IMR-90 (cell line): ENCODE results near the gene ZNF362. TPM values are rescaled to one million over a fixed set of nuclear protein-coding genes. Genes with fewer than 3 reads are reported as not detected.

Experiments
- ATAC-seq: fragments of 200-7000 bp; cut with Tn5 transposase; 2 replicates; pipeline ENCODE4 v1.9.1; 2020; ENCODE audit warnings: low read depth, mild to moderate bottlenecking, moderate library complexity
- BruUV-seq: library from RNA; stranded (reverse); fragments of 400-500 nt; replicated peaks from 2 replicates; lab custom pipeline; 2021; lab: Mats Ljungman, UMichigan
- CTCF ChIA-PET: fragments of 300-600 bp; formaldehyde crosslinking; extraction: SDS; loops from one replicate; lab custom pipeline; 2021; ENCODE audit warnings: antibody characterized with exemption; lab: Yijun Ruan, JAX
- POLR2A ChIA-PET: fragments of 300-600 bp; sonication (Branson Sonifier 250); formaldehyde crosslinking; loops from one replicate; lab custom pipeline; 2022; ENCODE audit warnings: antibody characterized with exemption; ENCODE audit not compliant: unreplicated experiment; lab: Charles Lee
- DNase-seq: peaks from one replicate; pipeline ENCODE4 v3.0.0; 2013
- H2AFZ ChIP-seq: replicated peaks from 2 replicates; pipeline ENCODE3; 2013; ENCODE audit warnings: low read length, mild to moderate bottlenecking; ENCODE audit not compliant: poor library complexity
- H2AK5ac ChIP-seq: 2 replicates; pipeline ENCODE4 v1.6.1; 2013; ENCODE audit warnings: low read depth, low read length, inconsistent platforms
- H2AK9ac ChIP-seq: replicated peaks from 2 replicates; pipeline ENCODE3; 2013; ENCODE audit warnings: mild to moderate bottlenecking, low read depth, low read length, moderate library complexity; ENCODE audit not compliant: poor library complexity
- H2BK120ac ChIP-seq: 2 replicates; pipeline ENCODE4 v1.6.1; 2013; ENCODE audit warnings: low read depth, low read length, inconsistent platforms
- H2BK15ac ChIP-seq: 3 replicates; pipeline ENCODE4 v1.6.1; 2013; ENCODE audit warnings: low read depth, low read length, inconsistent platforms
- H2BK20ac ChIP-seq: 2 replicates; pipeline ENCODE4 v1.6.1; 2013; ENCODE audit warnings: low read depth, mild to moderate bottlenecking, inconsistent platforms, low read length, moderate library complexity
- H2BK5ac ChIP-seq: 2 replicates; pipeline ENCODE4 v1.6.1; 2013; ENCODE audit warnings: mild to moderate bottlenecking, low read depth, low read length, inconsistent platforms; ENCODE audit not compliant: poor library complexity, severe bottlenecking
- H3K14ac ChIP-seq: replicated peaks from 2 replicates; pipeline ENCODE4 v1.6.1; 2013; ENCODE audit warnings: low read depth, low read length, inconsistent platforms
- H3K18ac ChIP-seq: 2 replicates; pipeline ENCODE4 v1.6.1; 2013; ENCODE audit warnings: low read depth, low read length, control low read depth
- H3K23ac ChIP-seq: 2 replicates; pipeline ENCODE4 v1.6.1; 2013; ENCODE audit warnings: low read depth, low read length, inconsistent platforms
- H3K27ac ChIP-seq: 2 replicates; pipeline ENCODE4 v1.5.1; 2013; ENCODE audit warnings: mild to moderate bottlenecking, control low read depth, low read length; ENCODE audit not compliant: insufficient read depth
- H3K27me3 ChIP-seq: 2 replicates; pipeline ENCODE4 v1.6.1; 2013; ENCODE audit warnings: low read length; ENCODE audit not compliant: control insufficient read depth, insufficient read depth
- H3K36me3 ChIP-seq: 2 replicates; pipeline ENCODE4 v1.6.1; 2013; ENCODE audit warnings: low read length, mixed read lengths; ENCODE audit not compliant: control insufficient read depth, insufficient read depth
- H3K4ac ChIP-seq: 2 replicates; pipeline ENCODE4 v1.6.1; 2013; ENCODE audit warnings: low read depth, low read length, inconsistent platforms
- H3K4me1 ChIP-seq: 2 replicates; pipeline ENCODE4 v1.6.1; 2013; ENCODE audit warnings: low read length, mixed read lengths; ENCODE audit not compliant: control insufficient read depth, insufficient read depth
- H3K4me2 ChIP-seq: 2 replicates; pipeline ENCODE4 v1.6.1; 2013; ENCODE audit warnings: low read depth, mild to moderate bottlenecking, control low read depth, low read length, moderate library complexity
- H3K4me3 ChIP-seq: 2 replicates; pipeline ENCODE4 v1.5.1; 2013; ENCODE audit warnings: low read depth, mild to moderate bottlenecking, control low read depth, low read length, moderate library complexity; ENCODE audit not compliant: insufficient read depth
- H3K56ac ChIP-seq: 2 replicates; pipeline ENCODE4 v1.6.1; 2013; ENCODE audit warnings: low read length, inconsistent platforms; ENCODE audit not compliant: insufficient read depth; ENCODE audit errors: extremely low read depth
- H3K79me1 ChIP-seq, 2 experiments: 2 replicates each; pipeline ENCODE4 v1.6.1; 2013; ENCODE audit warnings: low read length in 2 of 2, inconsistent platforms in 1 of 2, low read depth in 1 of 2
- H3K9ac ChIP-seq: 2 replicates; pipeline ENCODE4 v1.6.1; 2013; ENCODE audit warnings: low read depth, low read length, control low read depth
- H3K9me1 ChIP-seq: 2 replicates; pipeline ENCODE4 v1.6.1; 2013; ENCODE audit warnings: low read length, inconsistent platforms; ENCODE audit not compliant: insufficient read depth
- H3K9me3 ChIP-seq: 2 replicates; pipeline ENCODE4 v1.6.1; 2013; ENCODE audit warnings: low read length; ENCODE audit not compliant: control insufficient read depth, insufficient read depth
- H4K20me1 ChIP-seq: 2 replicates; pipeline ENCODE4 v1.6.1; 2013; ENCODE audit warnings: low read length, inconsistent platforms; ENCODE audit not compliant: insufficient read depth
- H4K5ac ChIP-seq: 2 replicates; pipeline ENCODE4 v1.6.1; 2013; ENCODE audit warnings: mild to moderate bottlenecking, low read depth, low read length, control low read depth
- H4K8ac ChIP-seq, 2 experiments: 2 replicates each; pipeline ENCODE4 v1.6.1; 2013; ENCODE audit warnings: low read depth in 2 of 2, low read length in 2 of 2, control low read depth in 1 of 2, inconsistent platforms in 1 of 2
- H4K91ac ChIP-seq: 2 replicates; pipeline ENCODE4 v1.6.1; 2013; ENCODE audit warnings: low read depth, low read length, inconsistent platforms; ENCODE audit not compliant: insufficient read depth
- BHLHE40 ChIP-seq: fragments of 150-350 bp; IDR thresholded peaks from 2 replicates; pipeline ENCODE4 v1.6.1; 2016; ENCODE audit warnings: mild to moderate bottlenecking, low read depth, low read length
- CEBPB ChIP-seq: IDR thresholded peaks from 2 replicates; pipeline ENCODE4 v1.6.1; 2012; ENCODE audit warnings: low read depth, low read length, improper control_type of control experiment
- CHD1 ChIP-seq: IDR thresholded peaks from 2 replicates; pipeline ENCODE4 v1.6.1; 2012; ENCODE audit warnings: low read depth, low read length, improper control_type of control experiment
- ELK1 ChIP-seq: fragments of 150-350 bp; IDR thresholded peaks from 2 replicates; pipeline ENCODE4 v1.6.1; 2016; ENCODE audit warnings: low read depth, mild to moderate bottlenecking, low read length, moderate library complexity, borderline replicate concordance
- FOS ChIP-seq: fragments of 150-350 bp; IDR thresholded peaks from 2 replicates; pipeline ENCODE4 v1.6.1; 2016; ENCODE audit warnings: low read depth, low read length
- MAFK ChIP-seq: IDR thresholded peaks from 2 replicates; pipeline ENCODE4 v1.6.1; 2012; ENCODE audit warnings: low read depth, low read length, improper control_type of control experiment
- MAZ ChIP-seq: IDR thresholded peaks from 2 replicates; pipeline ENCODE4 v1.6.1; 2012; ENCODE audit warnings: low read depth, mild to moderate bottlenecking, low read length, improper control_type of control experiment, moderate library complexity, borderline replicate concordance
- POLR2A ChIP-seq: IDR thresholded peaks from 2 replicates; pipeline ENCODE4 v1.6.1; 2012; ENCODE audit warnings: mild to moderate bottlenecking, low read depth, low read length
- RCOR1 ChIP-seq: IDR thresholded peaks from 2 replicates; pipeline ENCODE4 v1.6.1; 2012; ENCODE audit warnings: mild to moderate bottlenecking, low read length, improper control_type of control experiment; ENCODE audit not compliant: insufficient replicate concordance
- WGBS, 2 experiments: methylation state at CpG; one replicate each; pipeline versions ENCODE4 v1.1.5 to v1.1.7; 2013; ENCODE audit warnings: missing lambda C conversion rate in 2 of 2; ENCODE audit not compliant: insufficient read length in 1 of 2; ENCODE audit errors: extremely low coverage in 2 of 2; 5-methylcytosine and 5-hydroxymethylcytosine counted together
- dilution Hi-C: fragments of 300-500 bp; cut with HindIII; formaldehyde crosslinking; loops from one replicate; pipeline ENCODE4 v1.14.3; 2018; ENCODE audit warnings: low sequenced_read_pairs; ENCODE audit not compliant: unreplicated experiment
- in situ Hi-C: fragments of 300-500 bp; cut with MboI; formaldehyde crosslinking; loops from 3 replicates; pipeline ENCODE4 v1.14.3; 2019; ENCODE audit warnings: low sequenced_read_pairs, inconsistent platforms, mixed read lengths
- intact Hi-C: fragments of 100-400 bp; cut with micrococcal nuclease; formaldehyde crosslinking; loops from 2 replicates; pipeline ENCODE4 v1.10.0; 2022
- polyA plus RNA-seq, 3 experiments: library from polyadenylated mRNA; depleted of rRNA; stranded (reverse); fragments of >200 nt; gene quantifications; 2 replicates each; pipeline ENCODE4 v1.2.3, GENCODE V29; 2012; ENCODE audit warnings: low replicate concordance in 1 of 3
- total RNA-seq: library from RNA; depleted of rRNA; stranded (reverse); fragments of >200 nt; gene quantifications from 2 replicates; pipeline ENCODE4 v1.2.3, GENCODE V29; 2012

Gene ZNF362
- total and polyA plus RNA-seq, 2 of the 4 experiments (the other 2 are of a cell fraction), result 5.7 to 12.9 TPM

GRCh38 chr1:33334081-33334552, 77.8 kb downstream of the ZNF362 start:
- POLR2A ChIA-PET, result no interaction called here
- no peak overlapping the region for H3K4ac ChIP-seq
- CTCF ChIA-PET, result no interaction called here
- H3K23ac ChIP-seq, result no peak overlapping the region; the same call in 1 of the 2 replicates
- no peak overlapping the region for H4K8ac ChIP-seq
- dilution Hi-C loops (no loop called here), in situ Hi-C loops (no loop called here), intact Hi-C loops (no loop called here)
- H2AK9ac ChIP-seq, result no peak overlapping the region
- H3K4me2 ChIP-seq, result no peak overlapping the region
- H3K9ac ChIP-seq, result no peak overlapping the region
- no peak overlapping the region for H2AFZ ChIP-seq
- BruUV-seq, result no TSS peak
- H3K27ac ChIP-seq, result no peak overlapping the region
- peaks cover 97% of the 10 kb centered on the region for H4K20me1 ChIP-seq
- no peak overlapping the region for H4K5ac ChIP-seq
- no peak for ATAC-seq
- no peak overlapping the region for H2BK15ac ChIP-seq
- H3K14ac ChIP-seq, result peak overlapping the region; percentile 28; the same call in 1 of the 2 replicates
- peaks cover 55% of the 10 kb centered on the region for H3K36me3 ChIP-seq
- H2BK5ac ChIP-seq, result no peak overlapping the region
- H3K56ac ChIP-seq, result no peak overlapping the region
- no peak overlapping the region for H4K91ac ChIP-seq
- H2BK20ac ChIP-seq, result no peak overlapping the region
- peaks cover 37% of the 10 kb centered on the region for H3K9me1 ChIP-seq
- peaks cover 26 to 81% of the 10 kb centered on the region in 2 experiments for H3K79me1 ChIP-seq
- no peak overlapping the region for H3K18ac ChIP-seq
- no peaks in the 10 kb centered on the region for H3K27me3 ChIP-seq
- H3K4me3 ChIP-seq, result no peak overlapping the region
- H2BK120ac ChIP-seq, result no peak overlapping the region
- H3K4me1 ChIP-seq, result peaks cover 39% of the 10 kb centered on the region
- H3K9me3 ChIP-seq, result no peaks in the 10 kb centered on the region
- H2AK5ac ChIP-seq, result no peak overlapping the region; the same call in 1 of the 2 replicates
- WGBS, 2 experiments, result 83% methylated on average over 1 of the region's 17 CpGs; no CpG with 5 or more reads in 1 of the 2 experiments
- DNase-seq, result no peak
- TF ChIP-seq FOS (no peak), RCOR1 (no peak), BHLHE40 (no peak), ELK1 (no peak), MAFK (no peak), POLR2A (no peak), CEBPB (no peak), MAZ (no peak), CHD1 (no peak)
